ENCODE results near the gene TMEM255B. TPM values are rescaled to one million over a fixed set of nuclear protein-coding genes. Genes with fewer than 3 reads are reported as not detected.

Gene TMEM255B
- total RNA-seq, 2 donors from 2014 or later, result 0.96 to 4.6 TPM

GRCh38 chr13:113729187-113730019 is 29.6 kb upstream of the TMEM255B start:
- Histone ChIP-seq H3K4me3 (no peak overlapping the region), H3K27me3 (replicated peaks; ENCODE audit: insufficient read depth) (peaks cover 5% of the 10 kb centered on the region), H3K27ac (no peak overlapping the region), H3K4me1 (replicated peaks) (no peaks in the 10 kb centered on the region), H3K36me3 (no peaks in the 10 kb centered on the region), H3K9me3 (no peaks in the 10 kb centered on the region)
- no peak for TF ChIP-seq POLR2AphosphoS5 (IDR thresholded peaks at IDR 0.05)
- no peak for DNase-seq (ENCODE audit: low spot score)
- intact Hi-C loops (cut with DNase I), result no loop called here
- WGBS, result 48% methylated on average over 34 of the region's 34 CpGs

DNA sequence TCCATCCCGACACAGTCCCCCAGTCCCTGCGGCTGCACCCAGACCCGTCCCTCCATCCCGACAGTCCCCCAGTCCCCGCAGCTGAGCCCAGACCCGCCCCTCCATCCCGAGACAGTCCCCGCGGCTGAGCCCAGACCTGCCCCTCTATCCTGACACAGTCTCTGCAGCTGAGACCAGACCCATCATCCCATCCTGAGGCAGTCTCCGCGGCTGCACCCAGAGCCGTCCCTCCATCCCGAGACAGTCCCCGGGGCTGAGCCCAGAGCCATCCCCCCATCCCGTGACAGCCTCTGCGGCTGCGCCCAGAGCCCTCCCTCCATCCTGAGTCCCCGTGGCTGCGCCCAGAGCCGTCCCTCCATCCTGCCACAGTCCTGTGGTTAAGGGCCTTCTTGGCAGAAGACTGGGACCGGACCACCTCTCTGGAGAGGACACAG is 28.8 kb upstream of the TMEM255B start:
- H3K27ac ChIP-seq, result no peak overlapping the region
- no peak for TF ChIP-seq CTCF (IDR thresholded peaks at IDR 0.05)
- no peaks in the 10 kb centered on the region for H3K36me3 ChIP-seq
- H3K9me3 ChIP-seq, result no peaks in the 10 kb centered on the region
- 55% methylated on average over 21 of the region's 21 CpGs for WGBS
- H3K4me1 ChIP-seq (replicated peaks), result no peaks in the 10 kb centered on the region
- DNase-seq (ENCODE audit: low spot score), result no peak
- H3K4me3 ChIP-seq, result no peak overlapping the region
- peaks cover 5% of the 10 kb centered on the region for H3K27me3 ChIP-seq (replicated peaks; ENCODE audit: insufficient read depth)
- intact Hi-C loops (cut with DNase I), result no loop called here

GRCh38 chr13:113730831-113731191 is 28.2 kb upstream of the TMEM255B start:
- Histone ChIP-seq H3K27me3 (replicated peaks; ENCODE audit: insufficient read depth) (peaks cover 5% of the 10 kb centered on the region), H3K4me1 (replicated peaks) (no peaks in the 10 kb centered on the region), H3K27ac (no peak overlapping the region), H3K9me3 (no peaks in the 10 kb centered on the region), H3K4me3 (no peak overlapping the region), H3K36me3 (no peaks in the 10 kb centered on the region)
- no peak for DNase-seq (ENCODE audit: low spot score)
- intact Hi-C loops (cut with DNase I), result no loop called here
- no peak for TF ChIP-seq CTCF (IDR thresholded peaks at IDR 0.05)
- no peak for TF ChIP-seq POLR2A (IDR thresholded peaks at IDR 0.05)
- TF ChIP-seq POLR2AphosphoS5 (IDR thresholded peaks at IDR 0.05), result no peak
- 98% methylated on average over 4 of the region's 4 CpGs for WGBS

DNA sequence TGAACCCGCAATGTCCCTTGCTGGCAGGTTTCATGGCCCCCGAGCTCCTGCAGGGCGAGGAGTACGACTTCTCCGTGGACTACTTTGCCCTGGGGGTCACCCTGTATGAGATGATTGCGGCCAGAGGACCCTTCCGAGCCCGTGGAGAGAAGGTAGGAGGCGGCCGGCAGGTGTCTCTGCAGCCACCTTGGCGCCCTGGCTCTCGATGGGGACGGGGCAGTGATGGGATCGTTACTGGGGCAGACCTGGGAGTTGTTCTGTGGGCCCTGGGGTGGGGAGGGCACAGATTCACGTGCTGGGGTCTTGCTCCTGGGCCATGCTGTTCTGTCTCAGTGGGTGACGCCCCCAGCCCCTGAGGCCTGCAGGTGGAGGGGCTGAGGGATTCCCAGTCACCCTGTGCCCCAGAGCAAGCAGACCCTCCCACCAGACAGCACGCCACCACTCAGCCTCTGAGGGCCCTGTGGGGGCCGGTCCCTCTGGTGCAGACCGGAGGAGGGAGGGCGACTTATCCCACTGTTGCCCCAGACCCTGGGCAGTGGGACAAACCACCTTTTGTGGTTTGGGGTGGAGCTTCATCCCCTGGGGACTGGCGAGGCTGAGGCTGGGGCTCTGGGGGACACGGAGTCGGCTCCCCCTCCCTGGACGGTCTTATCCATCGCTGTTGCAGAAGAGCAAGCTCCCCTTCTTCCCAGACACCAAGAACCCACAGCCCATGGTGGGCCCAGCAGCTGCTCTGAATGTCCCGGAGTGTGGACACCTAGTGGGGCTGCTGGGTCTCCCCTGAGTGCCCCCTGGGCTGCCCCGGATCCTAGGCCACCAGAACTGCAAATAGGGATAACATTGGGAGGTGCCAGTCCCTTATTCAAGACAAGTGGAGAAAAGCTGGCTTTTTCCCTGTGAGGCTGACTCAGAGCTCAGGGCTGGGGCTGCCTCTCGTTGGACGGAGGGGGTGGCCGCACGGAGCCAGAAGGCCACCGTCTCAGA is 27.5 kb upstream of the TMEM255B start:
- Histone ChIP-seq H3K27ac (no peak overlapping the region), H3K36me3 (no peaks in the 10 kb centered on the region), H3K4me3 (no peak overlapping the region), H3K9me3 (no peaks in the 10 kb centered on the region), H3K4me1 (replicated peaks) (no peaks in the 10 kb centered on the region), H3K27me3 (replicated peaks; ENCODE audit: insufficient read depth) (peaks cover 5% of the 10 kb centered on the region)
- DNase-seq (ENCODE audit: low spot score), result no peak
- intact Hi-C loops (cut with DNase I), result no loop called here
- 86% methylated on average over 31 of the region's 32 CpGs for WGBS
- TF ChIP-seq CTCF (IDR thresholded peaks at IDR 0.05) (no peak), POLR2A (IDR thresholded peaks at IDR 0.05) (no peak), POLR2AphosphoS5 (IDR thresholded peaks at IDR 0.05) (no peak)

DNA sequence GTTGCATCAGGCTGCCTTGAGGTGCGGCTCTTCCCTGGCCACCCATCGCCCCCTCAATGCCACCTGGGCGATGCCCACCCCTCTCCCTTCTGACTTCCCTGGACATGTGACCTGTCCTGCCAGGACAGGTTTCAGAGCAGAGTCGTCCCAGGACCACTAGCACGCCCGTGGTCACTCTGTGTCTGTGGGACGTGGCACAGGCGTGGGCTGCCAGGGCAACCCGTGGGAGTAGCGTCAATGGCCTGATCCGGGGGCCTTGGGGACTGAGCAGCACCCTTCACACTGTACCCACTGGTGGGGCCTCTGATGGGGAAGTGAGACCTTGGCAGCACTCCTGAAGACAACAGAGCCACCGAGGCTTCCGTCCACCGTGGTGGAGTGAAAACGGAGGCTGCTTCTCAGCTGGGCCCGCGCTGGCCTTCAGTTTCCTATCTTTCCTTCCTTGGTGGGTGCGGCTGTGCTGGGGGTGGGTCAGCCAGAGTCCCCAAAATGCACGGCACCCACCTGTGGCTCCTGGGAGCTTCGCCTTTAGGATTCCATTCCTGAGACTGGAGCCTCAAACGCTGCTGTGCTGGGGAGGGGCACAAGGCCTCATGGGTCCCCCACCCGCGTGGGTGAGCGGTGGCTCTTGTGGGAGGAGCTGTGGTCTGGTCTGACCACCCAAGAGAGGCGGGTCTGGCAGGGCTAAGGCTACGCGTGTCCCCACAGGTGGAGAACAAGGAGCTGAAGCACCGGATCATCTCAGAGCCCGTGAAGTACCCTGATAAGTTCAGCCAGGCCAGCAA is 26.7 kb upstream of the TMEM255B start:
- intact Hi-C loops (cut with DNase I), result no loop called here
- WGBS, result 79% methylated on average over 29 of the region's 29 CpGs
- TF ChIP-seq CTCF (IDR thresholded peaks at IDR 0.05) (no peak), POLR2AphosphoS5 (IDR thresholded peaks at IDR 0.05) (no peak), POLR2A (IDR thresholded peaks at IDR 0.05) (no peak)
- Histone ChIP-seq H3K27me3 (replicated peaks; ENCODE audit: insufficient read depth) (peaks cover 5% of the 10 kb centered on the region), H3K9me3 (no peaks in the 10 kb centered on the region), H3K27ac (no peak overlapping the region), H3K4me3 (no peak overlapping the region), H3K4me1 (replicated peaks) (no peaks in the 10 kb centered on the region), H3K36me3 (no peaks in the 10 kb centered on the region)
- DNase-seq (ENCODE audit: low spot score), result no peak

All from prostate gland (tissue), 2 donors.